ENCODE results near the gene HMGN4. TPM values are rescaled to one million over a fixed set of nuclear protein-coding genes. Genes with fewer than 3 reads are reported as not detected.

Gene HMGN4
- total and polyA plus RNA-seq, 9 of the 15 experiments (the other 6 are each of a cell fraction or from before 2014, with no cell fraction given), result 35.4 to 134 (median 94.1) TPM

DNA sequence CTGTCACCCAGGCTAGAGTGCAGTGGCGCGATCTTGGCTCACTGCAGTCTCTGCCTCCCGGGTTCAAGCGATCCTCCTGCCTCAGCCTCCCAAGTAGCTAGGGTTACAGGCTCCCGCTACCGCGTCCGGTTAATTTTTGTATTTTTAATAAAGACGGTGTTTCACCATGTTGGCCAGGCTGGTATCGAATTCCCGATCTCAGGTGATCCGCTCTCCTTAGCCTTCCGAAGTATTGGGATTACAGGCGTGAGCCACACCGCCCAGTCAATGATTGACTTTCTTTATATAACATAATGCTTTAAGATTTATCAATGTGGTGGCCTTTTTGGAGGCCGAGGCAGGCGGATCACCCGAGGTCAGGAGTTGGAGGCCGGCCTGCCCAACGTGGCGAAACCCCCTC, 50.8 kb downstream of the HMGN4 start:
- Histone ChIP-seq H3K36me3 (ENCODE audit: control insufficient read depth, insufficient read depth, low read length) (no peaks in the 10 kb centered on the region), H3K4me3 (no peak overlapping the region), H3K4me2 (ENCODE audit: insufficient read depth, low read length) (no peak overlapping the region), H3K9me3 (replicated peaks; ENCODE audit: control insufficient read depth, insufficient read depth, low read depth, low read length) (no peaks in the 10 kb centered on the region), H3K9ac (ENCODE audit: insufficient read depth in 1 of 2, low read depth in 2 of 2, low read length in 2 of 2) (no peak overlapping the region), H3K27ac (ENCODE audit: extremely low read depth, low read depth, low read length) (no peak overlapping the region), H3K27me3 (ENCODE audit: control insufficient read depth in 2 of 2, insufficient read depth in 2 of 2, low read length in 2 of 2) (no peaks in the 10 kb centered on the region), H3K79me2 (ENCODE audit: control insufficient read depth, insufficient read depth, low read length) (no peaks in the 10 kb centered on the region), H2AFZ (ENCODE audit: low read depth, low read length) (no peak overlapping the region), H4K20me1 (replicated peaks; ENCODE audit: control insufficient read depth, insufficient read depth, low read length) (no peaks in the 10 kb centered on the region), H3K9me1 (ENCODE audit: control insufficient read depth, insufficient read depth, low read length) (no peaks in the 10 kb centered on the region), H3K4me1 (replicated peaks in 1 of 2; ENCODE audit: control insufficient read depth in 2 of 2, insufficient read depth in 2 of 2, low read length in 2 of 2) (peaks cover 0 to 11% of the 10 kb centered on the region in 2 experiments; a peak in 2 of 5 replicates)
- no TSS peak for BruUV-seq (replicated peaks)
- ATAC-seq, result no peak
- 90% methylated on average over 21 of the region's 21 CpGs for WGBS (ENCODE audit: insufficient coverage, low coverage, missing lambda C conversion rate)
- DNase-seq (ENCODE audit: extremely low read depth in 1 of 4, low spot score in 3 of 4), result no peak
- no peak for TF ChIP-seq ZNF75A (CRISPR knock-in tag; IDR thresholded peaks at IDR 0.05)
- TF ChIP-seq, protein P1, sequence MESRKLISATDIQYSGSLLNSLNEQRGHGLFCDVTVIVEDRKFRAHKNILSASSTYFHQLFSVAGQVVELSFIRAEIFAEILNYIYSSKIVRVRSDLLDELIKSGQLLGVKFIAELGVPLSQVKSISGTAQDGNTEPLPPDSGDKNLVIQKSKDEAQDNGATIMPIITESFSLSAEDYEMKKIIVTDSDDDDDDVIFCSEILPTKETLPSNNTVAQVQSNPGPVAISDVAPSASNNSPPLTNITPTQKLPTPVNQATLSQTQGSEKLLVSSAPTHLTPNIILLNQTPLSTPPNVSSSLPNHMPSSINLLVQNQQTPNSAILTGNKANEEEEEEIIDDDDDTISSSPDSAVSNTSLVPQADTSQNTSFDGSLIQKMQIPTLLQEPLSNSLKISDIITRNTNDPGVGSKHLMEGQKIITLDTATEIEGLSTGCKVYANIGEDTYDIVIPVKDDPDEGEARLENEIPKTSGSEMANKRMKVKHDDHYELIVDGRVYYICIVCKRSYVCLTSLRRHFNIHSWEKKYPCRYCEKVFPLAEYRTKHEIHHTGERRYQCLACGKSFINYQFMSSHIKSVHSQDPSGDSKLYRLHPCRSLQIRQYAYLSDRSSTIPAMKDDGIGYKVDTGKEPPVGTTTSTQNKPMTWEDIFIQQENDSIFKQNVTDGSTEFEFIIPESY (CRISPR knock-in tag; IDR thresholded peaks at IDR 0.05), result peak; percentile 94
- intact Hi-C loops (cut with micrococcal nuclease) (no loop called here), in situ Hi-C loops (cut with MboI) (no loop called here)
- ChIA-PET POLR2A (interaction anchor here (7.6 kb wide), 1 partner anchor 15 kb away, joined by 141 read pairs; no protein-coding TSS in a partner anchor), CTCF (ENCODE audit: low intra/inter-chr PET ratio) (no interaction called here)
- no peak for FAIRE-seq

DNA sequence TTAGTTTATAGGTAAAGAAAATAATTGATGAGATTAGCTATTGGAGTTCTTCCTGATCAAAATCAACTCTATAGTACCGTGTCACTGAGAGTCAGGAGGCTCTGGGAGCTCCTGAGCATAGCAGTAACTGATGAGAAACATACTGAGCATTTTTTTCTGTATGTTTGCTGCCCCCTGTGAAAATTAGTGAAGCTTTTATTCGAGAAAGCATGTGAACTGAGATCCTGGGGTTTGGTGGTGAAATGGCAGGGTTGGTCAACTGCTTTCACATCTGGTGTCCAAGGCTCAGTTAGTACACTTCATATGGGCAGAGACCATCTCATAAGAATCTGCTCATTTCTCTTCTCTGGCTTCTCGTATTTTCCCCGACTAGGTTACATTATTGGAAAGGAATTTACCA, 54.5 kb downstream of the HMGN4 start:
- Histone ChIP-seq H3K27me3 (ENCODE audit: control insufficient read depth in 2 of 2, insufficient read depth in 2 of 2, low read length in 2 of 2) (no peaks in the 10 kb centered on the region), H3K4me3 (no peak overlapping the region), H3K9me3 (replicated peaks; ENCODE audit: control insufficient read depth, insufficient read depth, low read depth, low read length) (no peaks in the 10 kb centered on the region), H3K9ac (ENCODE audit: insufficient read depth in 1 of 2, low read depth in 2 of 2, low read length in 2 of 2) (no peak overlapping the region; a peak in 1 of 4 replicates), H3K4me1 (replicated peaks in 1 of 2; ENCODE audit: control insufficient read depth in 2 of 2, insufficient read depth in 2 of 2, low read length in 2 of 2) (peaks cover 9 to 11% of the 10 kb centered on the region in 2 experiments; a peak in 4 of 5 replicates), H2AFZ (ENCODE audit: low read depth, low read length) (peak overlapping the region; percentile 61), H3K27ac (ENCODE audit: extremely low read depth, low read depth, low read length) (no peak overlapping the region), H3K9me1 (ENCODE audit: control insufficient read depth, insufficient read depth, low read length) (no peaks in the 10 kb centered on the region), H3K36me3 (ENCODE audit: control insufficient read depth, insufficient read depth, low read length) (no peaks in the 10 kb centered on the region), H3K79me2 (ENCODE audit: control insufficient read depth, insufficient read depth, low read length) (peaks cover 10% of the 10 kb centered on the region), H4K20me1 (replicated peaks; ENCODE audit: control insufficient read depth, insufficient read depth, low read length) (no peaks in the 10 kb centered on the region), H3K4me2 (ENCODE audit: insufficient read depth, low read length) (no peak overlapping the region)
- FAIRE-seq (peak; percentile 78), ATAC-seq (no peak), DNase-seq (ENCODE audit: extremely low read depth in 1 of 4, low spot score in 3 of 4) (peak in 2 of 4 experiments; percentile 38 to 54)
- CTCF ChIA-PET (ENCODE audit: low intra/inter-chr PET ratio), result interaction anchor here (0.9 to 2.0 kb wide), 3 partner anchors 19 to 528 kb away, joined by 3 to 7 read pairs (median 4); no protein-coding TSS in a partner anchor
- in situ Hi-C loops (cut with MboI), result loop anchor here (10.0 kb wide), 1 partner anchor 528 kb away; no protein-coding TSS in a partner anchor
- intact Hi-C loops (cut with micrococcal nuclease), result no loop called here
- BruUV-seq (replicated peaks), result no TSS peak
- WGBS (ENCODE audit: insufficient coverage, low coverage, missing lambda C conversion rate), result 30% methylated on average over 4 of the region's 4 CpGs
- POLR2A ChIA-PET, result interaction anchor here (0.6 to 7.6 kb wide), 10 partner anchors 9 to 566 kb away, joined by 3 to 141 read pairs (median 4); a partner anchor contains a TSS
- TF ChIP-seq TEAD2 (tag; IDR thresholded peaks at IDR 0.05) (no peak), SLC30A9 (CRISPR knock-in tag; IDR thresholded peaks at IDR 0.05) (no peak), PPARD (CRISPR knock-in tag; IDR thresholded peaks at IDR 0.05) (no peak), ADNP (tag; IDR thresholded peaks at IDR 0.05) (no peak), NCOA4 (IDR thresholded peaks at IDR 0.05; ENCODE audit: partially characterized antibody) (no peak), ZEB2 (IDR thresholded peaks at IDR 0.05) (no peak), ESRRA (IDR thresholded peaks at IDR 0.05; ENCODE audit: borderline replicate concordance, low read depth) (no peak), ZNF384 (IDR thresholded peaks at IDR 0.05; ENCODE audit: low read depth, low read length) (0 out of 2 replicates have a peak, but pooled peaks have one; percentile 30), ZBED1 (IDR thresholded peaks at IDR 0.05) (no peak), HDAC8 (tag; IDR thresholded peaks at IDR 0.05) (no peak), ZNF444 (CRISPR knock-in tag; IDR thresholded peaks at IDR 0.05) (no peak)
- TF ChIP-seq, protein P2, sequence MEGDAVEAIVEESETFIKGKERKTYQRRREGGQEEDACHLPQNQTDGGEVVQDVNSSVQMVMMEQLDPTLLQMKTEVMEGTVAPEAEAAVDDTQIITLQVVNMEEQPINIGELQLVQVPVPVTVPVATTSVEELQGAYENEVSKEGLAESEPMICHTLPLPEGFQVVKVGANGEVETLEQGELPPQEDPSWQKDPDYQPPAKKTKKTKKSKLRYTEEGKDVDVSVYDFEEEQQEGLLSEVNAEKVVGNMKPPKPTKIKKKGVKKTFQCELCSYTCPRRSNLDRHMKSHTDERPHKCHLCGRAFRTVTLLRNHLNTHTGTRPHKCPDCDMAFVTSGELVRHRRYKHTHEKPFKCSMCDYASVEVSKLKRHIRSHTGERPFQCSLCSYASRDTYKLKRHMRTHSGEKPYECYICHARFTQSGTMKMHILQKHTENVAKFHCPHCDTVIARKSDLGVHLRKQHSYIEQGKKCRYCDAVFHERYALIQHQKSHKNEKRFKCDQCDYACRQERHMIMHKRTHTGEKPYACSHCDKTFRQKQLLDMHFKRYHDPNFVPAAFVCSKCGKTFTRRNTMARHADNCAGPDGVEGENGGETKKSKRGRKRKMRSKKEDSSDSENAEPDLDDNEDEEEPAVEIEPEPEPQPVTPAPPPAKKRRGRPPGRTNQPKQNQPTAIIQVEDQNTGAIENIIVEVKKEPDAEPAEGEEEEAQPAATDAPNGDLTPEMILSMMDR (IDR thresholded peaks at IDR 0.05 in 2 of 3, conservative IDR thresholded peaks at IDR 0.05 in 1 of 3; ENCODE audit: insufficient read depth in 2 of 3, low read depth in 1 of 3, low read length in 3 of 3), result peak in 2 of 3 experiments; percentile 33 to 45; a peak in 3 of 6 replicates

Data from K562 (cell line).